ENCODE results near the gene ARFGAP1.

ARFGAP1 gene

GRCh38 chr20:63331741-63332400 lies 59.3 kb downstream of the ARFGAP1 start:
- Histone ChIP-seq H3K27ac (ENCODE audit: low read length) (no peak overlapping the region), H3K4me1 (ENCODE audit: insufficient read depth, low read length) (no peaks in the 10 kb centered on the region), H3K4me3 (ENCODE audit: low read depth in 1 of 2, low read length in 2 of 2) (no peak overlapping the region), H4K20me1 (ENCODE audit: insufficient read depth, low read length) (peaks cover 4% of the 10 kb centered on the region; the same call in 1 of the 2 replicates), H2AFZ (ENCODE audit: low read depth, low read length) (no peak overlapping the region), H3K9me3 (ENCODE audit: insufficient read depth, low read length, severe bottlenecking) (peaks cover 4% of the 10 kb centered on the region), H3K27me3 (ENCODE audit: insufficient read depth, low read length, poor library complexity) (no peaks in the 10 kb centered on the region), H3K79me2 (ENCODE audit: insufficient read depth, low read length) (no peaks in the 10 kb centered on the region), H3K4me2 (ENCODE audit: insufficient read depth, low read length) (no peak overlapping the region), H3K9ac (ENCODE audit: low read depth, low read length) (no peak overlapping the region), H3K36me3 (ENCODE audit: insufficient read depth, low read length) (no peaks in the 10 kb centered on the region)
- DNase-seq (no peak), ATAC-seq (ENCODE audit: insufficient read depth, low read depth) (no peak)
- no peak for TF ChIP-seq CTCF (IDR thresholded peaks at IDR 0.05; ENCODE audit: borderline replicate concordance, extremely low read depth, low read length, poor library complexity, severe bottlenecking)
- no peak for TF ChIP-seq EZH2 (IDR thresholded peaks at IDR 0.05; ENCODE audit: borderline replicate concordance, low read depth, low read length, severe bottlenecking)

- no peak overlapping the region for H3K4me2 ChIP-seq (ENCODE audit: insufficient read depth, low read length)
- H3K36me3 ChIP-seq (ENCODE audit: insufficient read depth, low read length), result no peaks in the 10 kb centered on the region
- no peaks in the 10 kb centered on the region for H3K4me1 ChIP-seq (ENCODE audit: insufficient read depth, low read length)
- H3K79me2 ChIP-seq (ENCODE audit: insufficient read depth, low read length), result no peaks in the 10 kb centered on the region
- no peak overlapping the region for H2AFZ ChIP-seq (ENCODE audit: low read depth, low read length)
- no peak for DNase-seq
- H3K27ac ChIP-seq (ENCODE audit: low read length), result no peak overlapping the region
- no peaks in the 10 kb centered on the region; the same call in 1 of the 2 replicates for H4K20me1 ChIP-seq (ENCODE audit: insufficient read depth, low read length)
- no peak overlapping the region for H3K9ac ChIP-seq (ENCODE audit: low read depth, low read length)
- TF ChIP-seq CTCF (IDR thresholded peaks at IDR 0.05; ENCODE audit: borderline replicate concordance, extremely low read depth, low read length, poor library complexity, severe bottlenecking) (no peak), EZH2 (IDR thresholded peaks at IDR 0.05; ENCODE audit: borderline replicate concordance, low read depth, low read length, severe bottlenecking) (no peak)
- no peak for ATAC-seq (ENCODE audit: insufficient read depth, low read depth)
- H3K9me3 ChIP-seq (ENCODE audit: insufficient read depth, low read length, severe bottlenecking), result peaks cover 4% of the 10 kb centered on the region
- peaks cover 2% of the 10 kb centered on the region for H3K27me3 ChIP-seq (ENCODE audit: insufficient read depth, low read length, poor library complexity)
- no peak overlapping the region for H3K4me3 ChIP-seq (ENCODE audit: low read depth in 1 of 2, low read length in 2 of 2)
These were observed 60.1 kb downstream of the ARFGAP1 start for GRCh38 chr20:63332488-63333240.

GRCh38 chr20:63333241-63333836 lies 60.7 kb downstream of the ARFGAP1 start:
- Histone ChIP-seq H3K4me3 (ENCODE audit: low read depth in 1 of 2, low read length in 2 of 2) (no peak overlapping the region), H3K4me1 (ENCODE audit: insufficient read depth, low read length) (no peaks in the 10 kb centered on the region), H3K9me3 (ENCODE audit: insufficient read depth, low read length, severe bottlenecking) (peaks cover 4% of the 10 kb centered on the region), H3K9ac (ENCODE audit: low read depth, low read length) (no peak overlapping the region), H4K20me1 (ENCODE audit: insufficient read depth, low read length) (no peaks in the 10 kb centered on the region), H3K79me2 (ENCODE audit: insufficient read depth, low read length) (no peaks in the 10 kb centered on the region), H2AFZ (ENCODE audit: low read depth, low read length) (no peak overlapping the region), H3K4me2 (ENCODE audit: insufficient read depth, low read length) (no peak overlapping the region), H3K27ac (ENCODE audit: low read length) (no peak overlapping the region), H3K36me3 (ENCODE audit: insufficient read depth, low read length) (no peaks in the 10 kb centered on the region), H3K27me3 (ENCODE audit: insufficient read depth, low read length, poor library complexity) (peaks cover 7% of the 10 kb centered on the region)
- DNase-seq, result no peak
- no peak for ATAC-seq (ENCODE audit: insufficient read depth, low read depth)
- TF ChIP-seq CTCF (IDR thresholded peaks at IDR 0.05; ENCODE audit: borderline replicate concordance, extremely low read depth, low read length, poor library complexity, severe bottlenecking) (no peak), EZH2 (IDR thresholded peaks at IDR 0.05; ENCODE audit: borderline replicate concordance, low read depth, low read length, severe bottlenecking) (no peak)

Measured in DND-41 (cell line).